Heart left ventricle (tissue), 16 donors: Measurements from ENCODE around the gene SLC27A2. TPM values are rescaled to one million over a fixed set of nuclear protein-coding genes. Genes with fewer than 3 reads are reported as not detected.

Source experiments
- ATAC-seq, 4 donors: fragments of 200-7000 bp; cut with Tn5 transposase; one replicate each; pipeline ENCODE4 v1.9.1; 2020 to 2022; ENCODE audit warnings: moderate library complexity in 4 of 4, mild to moderate bottlenecking in 3 of 4, moderate number of reproducible peaks in 1 of 4
- DNase-seq, 5 donors: peaks; one replicate each; pipeline ENCODE4 v3.0.0-alpha.2; 2020
- H3K27ac ChIP-seq, 12 donors: fragments of 200-600 bp; sonication (generic) in 4 of 12; one replicate each; pipeline versions ENCODE4 v1.5.0 to v1.8.0; 2016 to 2022; ENCODE audit warnings: mild to moderate bottlenecking in 2 of 12
- H3K27me3 ChIP-seq, 9 donors: fragments of 200-600 bp; sonication (generic) in 2 of 9; one replicate each; pipeline versions ENCODE4 v1.5.1 to v1.8.0; 2016 to 2022; ENCODE audit warnings: mild to moderate bottlenecking in 3 of 9
- H3K36me3 ChIP-seq, 9 donors: fragments of 200-600 bp; sonication (generic) in 2 of 9; one replicate each; pipeline versions ENCODE4 v1.5.0 to v1.8.0; 2018 to 2022; ENCODE audit warnings: mild to moderate bottlenecking in 2 of 9
- H3K4me1 ChIP-seq, 12 donors: fragments of 200-600 bp; sonication (generic) in 4 of 12; one replicate each; pipeline versions ENCODE4 v1.5.0 to v1.8.0; 2016 to 2022; ENCODE audit warnings: mild to moderate bottlenecking in 3 of 12
- H3K4me3 ChIP-seq, 12 donors: fragments of 200-600 bp; sonication (generic) in 4 of 12; one replicate each; pipeline versions ENCODE4 v1.5.0 to v1.8.0; 2017 to 2022; ENCODE audit warnings: mild to moderate bottlenecking in 9 of 12, moderate library complexity in 4 of 12
- H3K9me3 ChIP-seq, 12 donors: fragments of 200-600 bp; sonication (generic) in 4 of 12; one replicate each; pipeline versions ENCODE4 v1.5.0 to v1.8.0; 2016 to 2022; ENCODE audit warnings: mild to moderate bottlenecking in 1 of 12
- POLR2A ChIP-seq, 2 donors: fragments of 450-650 bp; IDR thresholded peaks; one replicate each; pipeline ENCODE4 v1.6.1; 2017; ENCODE audit warnings: antibody characterized with exemption in 2 of 2, mild to moderate bottlenecking in 2 of 2, moderate library complexity in 2 of 2
- WGBS, 4 donors: extraction: QIAGEN DNeasy Blood & Tissue Kit in 2 of 4; methylation state at CpG; one replicate each; pipeline versions ENCODE4 v1.1.5 to v1.1.7; 2013 to 2018; 5-methylcytosine and 5-hydroxymethylcytosine counted together
- intact Hi-C, 10 donors: fragments of 100-400 bp; cut with DNase I; formaldehyde crosslinking; loops; one replicate each; pipeline versions ENCODE4 v1.11.1 to v1.14.2; 2022
- polyA plus RNA-seq, 2 donors: library from polyadenylated mRNA; stranded (reverse); fragments of 200-250 nt; gene quantifications; one replicate each; pipeline ENCODE4 v1.2.3, GENCODE V29; 2013
- total RNA-seq, 9 donors: library from RNA; depleted of rRNA in 2 of 9; stranded (reverse); fragments of >200 nt in 2 of 9; fragmentation: NEBNext Ultra II Directional in 3 of 9; extraction: Animal tissue kit (Norgen Biotek cat#: 25700) in 3 of 9; gene quantifications; one replicate each; pipeline versions ENCODE4 v1.1.0 to v1.2.4, GENCODE V29; 2016 to 2023
- TF ChIP-seq, protein P1 (sequence below), 12 donors: fragments of 200-600 bp; sonication (generic) in 4 of 12; IDR thresholded peaks; one replicate each; pipeline versions ENCODE4 v1.5.0 to v1.8.0; 2018 to 2022; ENCODE audit warnings: antibody characterized with exemption in 12 of 12, mild to moderate bottlenecking in 5 of 12
- donor health status: ischemic (EF 13 %, LVEDD 7.1; RV severe dilation, severe dysfunction).
- donor health status: healthy with polysubstance abuse.
- donor health status: DM: no; HTN: yes; CAD: no.
- donor health status: DM: no; HTN: no; CAD: no.
- donor health status: ischemic (EF 25% LVEDD 6.9; RV normal size, moderate dysfunction).
- donor health status: ischemic (EF 25% LVEDD 5.7; RV mildly dilated, moderate dysfunction).
- donor health status: healthy.
- donor health status: DM: yes; HTN: yes; CAD: no.
- donor health status: ischemic (EF 35%, LVEDD 5.7; RV mildly dilated, moderate dysfunction).
- donor health status: nonischemic (EF 11% LVEDD 7.7; RV severe dilation, severe dysfunction).
- donor health status: DM: yes; HTN: yes; CAD: no.
- donor health status: PGD.
- donor health status: ischemic (EF 29% LVEDD 5.4; RV normal size, mild dysfunction).
- donor health status: nonischemic (EF 23%, LVEDD 6.1; RV moderate dilation, normal function).

Gene SLC27A2
- total and polyA plus RNA-seq, 11 donors, result 0.04 to 0.29 (median 0.12) TPM; not detected in 8

- DNase-seq (no peak), ATAC-seq (peak in 1 of 4 donors; percentile 29)
- WGBS, 4 donors, result 53 to 62% (median 59%) methylated on average over 4 of the region's 4 CpGs
- no peaks in the 10 kb centered on the region for H3K36me3 ChIP-seq
- H3K27ac ChIP-seq, result no peak overlapping the region
- intact Hi-C loops, result no loop called here
- peaks cover 0 to 22% (median 0%) of the 10 kb centered on the region in 12 donors for H3K4me1 ChIP-seq
- H3K9me3 ChIP-seq, result peaks cover 0 to 4% (median 0%) of the 10 kb centered on the region in 12 donors
- H3K27me3 ChIP-seq, result peaks cover 0 to 7% (median 0%) of the 10 kb centered on the region in 9 donors
- no peak overlapping the region for H3K4me3 ChIP-seq
- no peak for TF ChIP-seq POLR2A (IDR thresholded peaks at IDR 0.05)
- TF ChIP-seq, protein P1, sequence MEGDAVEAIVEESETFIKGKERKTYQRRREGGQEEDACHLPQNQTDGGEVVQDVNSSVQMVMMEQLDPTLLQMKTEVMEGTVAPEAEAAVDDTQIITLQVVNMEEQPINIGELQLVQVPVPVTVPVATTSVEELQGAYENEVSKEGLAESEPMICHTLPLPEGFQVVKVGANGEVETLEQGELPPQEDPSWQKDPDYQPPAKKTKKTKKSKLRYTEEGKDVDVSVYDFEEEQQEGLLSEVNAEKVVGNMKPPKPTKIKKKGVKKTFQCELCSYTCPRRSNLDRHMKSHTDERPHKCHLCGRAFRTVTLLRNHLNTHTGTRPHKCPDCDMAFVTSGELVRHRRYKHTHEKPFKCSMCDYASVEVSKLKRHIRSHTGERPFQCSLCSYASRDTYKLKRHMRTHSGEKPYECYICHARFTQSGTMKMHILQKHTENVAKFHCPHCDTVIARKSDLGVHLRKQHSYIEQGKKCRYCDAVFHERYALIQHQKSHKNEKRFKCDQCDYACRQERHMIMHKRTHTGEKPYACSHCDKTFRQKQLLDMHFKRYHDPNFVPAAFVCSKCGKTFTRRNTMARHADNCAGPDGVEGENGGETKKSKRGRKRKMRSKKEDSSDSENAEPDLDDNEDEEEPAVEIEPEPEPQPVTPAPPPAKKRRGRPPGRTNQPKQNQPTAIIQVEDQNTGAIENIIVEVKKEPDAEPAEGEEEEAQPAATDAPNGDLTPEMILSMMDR (IDR thresholded peaks at IDR 0.05), result no peak
These were observed 80.5 kb downstream of the SLC27A2 start for GRCh38 chr15:50262533-50262932.

- DNase-seq (no peak), ATAC-seq (no peak)
- intact Hi-C loops, result no loop called here
- TF ChIP-seq, protein P1 (IDR thresholded peaks at IDR 0.05), result no peak
- TF ChIP-seq POLR2A (IDR thresholded peaks at IDR 0.05), result no peak
- no peaks in the 10 kb centered on the region for H3K36me3 ChIP-seq
- H3K4me1 ChIP-seq, result peaks cover 0 to 14% (median 0%) of the 10 kb centered on the region in 12 donors
- peaks cover 0 to 6% (median 0%) of the 10 kb centered on the region in 12 donors for H3K9me3 ChIP-seq
- 59 to 68% (median 66%) methylated on average over 9 of the region's 9 CpGs for WGBS, 4 donors
- H3K27ac ChIP-seq, result no peak within 1 kb of the TSS
- H3K27me3 ChIP-seq, result peaks cover 0 to 9% (median 0%) of the 10 kb centered on the region in 9 donors
- H3K4me3 ChIP-seq, result no peak within 1 kb of the TSS
These were observed 83.6 kb downstream of the SLC27A2 start, which contains the start of gene HDC for GRCh38 chr15:50265620-50266019. HDC (minus strand) TSS chr15:50265726; CDS start chr15:50265623, 103 bp downstream.

DNA sequence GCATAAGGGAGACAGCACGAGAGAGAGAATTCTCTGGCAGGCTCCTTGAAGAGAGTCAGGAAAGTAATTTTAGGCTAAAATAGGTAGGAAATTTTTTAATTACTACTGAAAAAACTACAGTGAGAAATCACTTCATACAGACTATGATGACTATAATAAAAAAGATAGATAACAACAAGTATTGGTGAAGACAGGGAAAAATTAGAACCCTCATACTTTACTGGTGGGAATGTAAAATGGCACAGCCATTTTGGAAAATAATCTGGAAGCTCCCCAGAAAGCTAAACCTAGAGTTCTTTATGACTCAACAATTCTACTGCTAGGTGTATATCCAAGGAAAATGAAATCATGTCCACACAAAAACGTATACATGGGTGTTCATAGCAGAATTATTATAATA is 85.6 kb downstream of the SLC27A2 start:
- H3K4me1 ChIP-seq, result peaks cover 0 to 6% (median 0%) of the 10 kb centered on the region in 12 donors
- intact Hi-C loops, result no loop called here
- H3K9me3 ChIP-seq, result peaks cover 0 to 6% (median 0%) of the 10 kb centered on the region in 12 donors
- H3K27ac ChIP-seq, result no peak overlapping the region
- H3K27me3 ChIP-seq, result peaks cover 0 to 9% (median 0%) of the 10 kb centered on the region in 9 donors
- H3K4me3 ChIP-seq, result no peak overlapping the region
- H3K36me3 ChIP-seq, result no peaks in the 10 kb centered on the region
- ATAC-seq, result no peak
- WGBS, 4 donors, result 72 to 84% (median 77%) methylated on average over 2 of the region's 2 CpGs
- DNase-seq, result no peak
- TF ChIP-seq, protein P1 (IDR thresholded peaks at IDR 0.05), result no peak
- TF ChIP-seq POLR2A (IDR thresholded peaks at IDR 0.05), result no peak

- intact Hi-C loops, result no loop called here
- Histone ChIP-seq H3K27ac (no peak overlapping the region), H3K36me3 (peaks cover 0 to 12% (median 0%) of the 10 kb centered on the region in 9 donors), H3K4me3 (no peak overlapping the region), H3K9me3 (no peaks in the 10 kb centered on the region), H3K27me3 (no peaks in the 10 kb centered on the region), H3K4me1 (peaks cover 0 to 9% (median 0%) of the 10 kb centered on the region in 12 donors)
- 41 to 54% (median 50%) methylated on average over 2 of the region's 2 CpGs for WGBS, 4 donors
- TF ChIP-seq POLR2A (IDR thresholded peaks at IDR 0.05), result no peak
- TF ChIP-seq, protein P1 (IDR thresholded peaks at IDR 0.05), result no peak
- ATAC-seq (no peak), DNase-seq (no peak)
These were observed 93.1 kb downstream of the SLC27A2 start for GRCh38 chr15:50275091-50275490.
